ENCODE results near the gene HAT1. TPM values are rescaled to one million over a fixed set of nuclear protein-coding genes. Genes with fewer than 3 reads are reported as not detected.

HAT1 gene
- total RNA-seq, 1 donor from 2014 or later = 28.3 TPM

- Histone ChIP-seq H3K36me3 (peaks cover 5 to 6% of the 10 kb centered on the region in 2 donors), H3K4me1 (peaks cover 8 to 16% of the 10 kb centered on the region in 2 donors), H3K4me3 (peak overlapping the region; percentile 87 to 97), H3K27ac (peak overlapping the region; percentile 90 to 94), H3K9me3 (no peaks in the 10 kb centered on the region), H3K27me3 (no peaks in the 10 kb centered on the region)
- no peak for DNase-seq (ENCODE audit: low spot score in 2 of 2)
- TF ChIP-seq CTCF (IDR thresholded peaks at IDR 0.05) = no peak
- intact Hi-C loops (cut with DNase I) = loop anchor here (1.0 to 5.0 kb wide), 10 partner anchors 28 to 761 kb away; partner anchors contain the start of genes CYBRD1, DYNC1I2, METAP1D and PDK1
Observed at GRCh38 chr2:171921970-171922229, 361 bp upstream of the HAT1 start.

- H3K4me1 ChIP-seq = peaks cover 8 to 16% of the 10 kb centered on the region in 2 donors
- H3K27ac ChIP-seq = peak overlapping the region; percentile 90 to 94
- peaks cover 6 to 10% of the 10 kb centered on the region in 2 donors for H3K36me3 ChIP-seq
- H3K27me3 ChIP-seq = no peaks in the 10 kb centered on the region
- intact Hi-C loops (cut with DNase I) = loop anchor here (2.0 to 5.0 kb wide), 8 partner anchors 41 to 762 kb away; partner anchors contain the start of genes CYBRD1, DYNC1I2, METAP1D and PDK1
- TF ChIP-seq CTCF (IDR thresholded peaks at IDR 0.05) = no peak
- no peaks in the 10 kb centered on the region for H3K9me3 ChIP-seq
- no peak for DNase-seq (ENCODE audit: low spot score in 2 of 2)
- H3K4me3 ChIP-seq = peak overlapping the region; percentile 87 to 97
Observed at GRCh38 chr2:171923206-171923605, 945 bp downstream of the HAT1 start.

- no peak for DNase-seq (ENCODE audit: low spot score in 2 of 2)
- Histone ChIP-seq H3K27ac (no peak overlapping the region), H3K4me3 (no peak overlapping the region), H3K36me3 (peaks cover 10% of the 10 kb centered on the region in 2 donors), H3K4me1 (peaks cover 8 to 16% of the 10 kb centered on the region in 2 donors), H3K27me3 (no peaks in the 10 kb centered on the region), H3K9me3 (no peaks in the 10 kb centered on the region)
- no peak for TF ChIP-seq CTCF (IDR thresholded peaks at IDR 0.05)
- intact Hi-C loops (cut with DNase I) = loop anchor here (5.0 kb wide), 4 partner anchors 42 to 402 kb away; partner anchors contain the start of gene CYBRD1
Observed at GRCh38 chr2:171924170-171924942, 2.1 kb downstream of the HAT1 start.

- Histone ChIP-seq H3K9me3 (no peaks in the 10 kb centered on the region), H3K36me3 (peaks cover 10 to 15% of the 10 kb centered on the region in 2 donors), H3K4me1 (no peaks in the 10 kb centered on the region), H3K27ac (no peak overlapping the region), H3K27me3 (no peaks in the 10 kb centered on the region), H3K4me3 (no peak overlapping the region)
- TF ChIP-seq CTCF (IDR thresholded peaks at IDR 0.05) = no peak
- DNase-seq (ENCODE audit: low spot score in 2 of 2) = no peak
- intact Hi-C loops (cut with DNase I) = no loop called here
Observed at GRCh38 chr2:171930385-171930784, 8.1 kb downstream of the HAT1 start.

GRCh38 chr2:171939058-171939742 is 16.9 kb downstream of the HAT1 start:
- Histone ChIP-seq H3K27ac (no peak overlapping the region), H3K4me1 (no peaks in the 10 kb centered on the region), H3K36me3 (no peaks in the 10 kb centered on the region), H3K27me3 (no peaks in the 10 kb centered on the region), H3K4me3 (no peak overlapping the region), H3K9me3 (no peaks in the 10 kb centered on the region)
- intact Hi-C loops (cut with DNase I) = no loop called here
- DNase-seq (ENCODE audit: low spot score in 2 of 2) = no peak
- no peak for TF ChIP-seq CTCF (IDR thresholded peaks at IDR 0.05)
